IMR-90 (cell line): Measurements from ENCODE around the gene GALNT16.

Source experiments
- CEBPB ChIP-seq: IDR thresholded peaks from 2 replicates; pipeline ENCODE4 v1.6.1; 2012; ENCODE audit warnings: low read depth, low read length, improper control_type of control experiment
- CTCF ChIP-seq: conservative IDR thresholded peaks from 2 replicates; pipeline ENCODE4 v1.5.1; 2012; ENCODE audit warnings: mild to moderate bottlenecking, low read depth, low read length, improper control_type of control experiment
- MAFK ChIP-seq: IDR thresholded peaks from 2 replicates; pipeline ENCODE4 v1.6.1; 2012; ENCODE audit warnings: low read depth, low read length, improper control_type of control experiment
- MXI1 ChIP-seq: IDR thresholded peaks from 2 replicates; pipeline ENCODE4 v1.6.1; 2012; ENCODE audit warnings: low read depth, mild to moderate bottlenecking, low read length, moderate library complexity, borderline replicate concordance
- POLR2A ChIP-seq: IDR thresholded peaks from 2 replicates; pipeline ENCODE4 v1.6.1; 2012; ENCODE audit warnings: mild to moderate bottlenecking, low read depth, low read length
- RFX5 ChIP-seq: IDR thresholded peaks from 2 replicates; pipeline ENCODE4 v1.8.0; 2012; ENCODE audit warnings: low read depth, mild to moderate bottlenecking, low read length, moderate library complexity
- SMC3 ChIP-seq: fragments of 150-350 bp; IDR thresholded peaks from 2 replicates; pipeline ENCODE4 v1.6.1; 2016; ENCODE audit warnings: low read depth, mild to moderate bottlenecking, antibody characterized with exemption, low read length, moderate library complexity

GRCh38 chr14:69325086-69325485 lies 65.1 kb downstream of the GALNT16 start:
- TF ChIP-seq CEBPB, result no peak
- TF ChIP-seq CTCF, result no peak
- TF ChIP-seq RFX5, result no peak
- TF ChIP-seq MXI1, result no peak
- no peak for TF ChIP-seq POLR2A
- no peak for TF ChIP-seq SMC3
- no peak for TF ChIP-seq MAFK
